Stimulated activated CD4-positive, alpha-beta T cell treated with anti-CD3 and anti-CD28 coated beads, TNF-alpha, amount 100 ng/mL, for 48 hours (primary cell): Measurements from ENCODE around the gene IPP.
"Not testable (repeated sequence)": the region's sequence is repeated elsewhere in the genome, so short reads cannot be mapped to it uniquely, and the experiment has no call there.

Experiments
- DNase-seq, 3 donors: peaks; one replicate each; pipeline ENCODE4 v3.0.0-alpha.2; 2020; ENCODE audit warnings: low read depth in 3 of 3

The IPP gene

GRCh38 chr1:45750298-45751038 lies at the start of gene IPP:
Gene IPP (minus strand): TSS chr1:45750653. CDS start chr1:45746411, 4,242 bp downstream.
- peak; percentile 93 to 94 (median 93) for DNase-seq

- no peak for DNase-seq
These were observed 46.5 kb upstream of the IPP start for GRCh38 chr1:45796946-45797345.

DNA sequence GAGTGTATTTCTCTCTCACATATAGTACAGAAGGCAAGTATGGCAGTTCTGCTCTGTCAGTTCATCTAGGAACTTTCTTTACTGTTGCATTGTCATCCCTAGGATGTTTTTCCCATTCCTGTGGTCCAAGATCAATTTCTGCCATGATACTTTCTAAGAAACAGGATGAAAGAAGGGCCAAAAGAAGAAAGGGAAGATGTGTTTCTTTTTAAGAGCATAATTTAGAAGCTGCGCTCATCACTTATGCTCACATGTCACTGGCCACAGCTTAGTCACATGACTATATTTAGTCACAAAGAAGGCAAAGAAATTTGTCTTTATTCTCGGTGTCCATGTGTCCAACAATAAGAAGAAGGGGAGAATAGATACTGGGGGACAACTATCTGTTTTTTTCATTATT lies 45.9 kb upstream of the IPP start:
- DNase-seq, result no peak

GRCh38 chr1:45793942-45794604 lies 43.6 kb upstream of the IPP start:
- DNase-seq, result no peak

DNA sequence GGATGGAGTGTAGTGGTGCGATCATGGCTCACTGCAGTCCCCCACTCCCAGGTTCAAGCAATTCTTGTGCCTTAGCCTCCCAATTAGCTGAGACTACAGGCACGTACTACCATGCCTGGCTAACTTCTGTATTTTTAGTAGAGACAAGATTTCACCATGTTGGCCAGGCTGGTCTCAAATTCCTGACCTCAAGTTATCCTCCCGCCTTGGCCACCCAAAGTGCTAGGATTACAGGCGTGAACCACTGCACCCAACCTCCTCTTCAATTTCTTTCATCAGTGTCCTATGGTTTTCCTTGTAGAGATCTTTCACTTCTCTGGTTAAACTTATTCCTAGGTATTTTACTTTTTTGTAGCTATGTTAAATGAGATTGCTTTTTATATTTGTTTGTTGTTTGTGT lies 42.3 kb upstream of the IPP start:
- no peak for DNase-seq

GRCh38 chr1:45789601-45790000 lies 39.1 kb upstream of the IPP start:
- DNase-seq, result no peak

DNA sequence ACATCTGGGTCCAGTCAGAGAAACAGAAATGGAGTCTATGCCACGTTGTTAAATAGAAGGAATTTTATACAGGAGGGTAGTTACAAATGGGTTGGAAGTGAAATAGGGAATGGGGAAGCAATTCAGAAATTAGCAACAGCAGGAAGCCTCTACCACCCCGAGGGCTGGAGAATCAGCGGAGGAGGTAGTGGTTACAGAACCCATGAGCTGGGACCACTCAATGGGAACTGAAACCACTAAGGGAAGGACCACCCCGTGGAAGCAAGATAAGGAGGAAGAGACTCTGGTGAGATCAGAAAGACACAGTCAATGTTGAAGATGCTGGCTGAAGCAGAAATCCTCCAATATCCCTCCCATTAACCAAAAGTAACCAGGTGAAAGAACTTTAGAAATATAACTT lies 37.5 kb upstream of the IPP start:
- DNase-seq, result no peak

GRCh38 chr1:45785583-45785982 lies 35.1 kb upstream of the IPP start:
- DNase-seq, result peak in 1 of 3 donors; percentile 6

DNA sequence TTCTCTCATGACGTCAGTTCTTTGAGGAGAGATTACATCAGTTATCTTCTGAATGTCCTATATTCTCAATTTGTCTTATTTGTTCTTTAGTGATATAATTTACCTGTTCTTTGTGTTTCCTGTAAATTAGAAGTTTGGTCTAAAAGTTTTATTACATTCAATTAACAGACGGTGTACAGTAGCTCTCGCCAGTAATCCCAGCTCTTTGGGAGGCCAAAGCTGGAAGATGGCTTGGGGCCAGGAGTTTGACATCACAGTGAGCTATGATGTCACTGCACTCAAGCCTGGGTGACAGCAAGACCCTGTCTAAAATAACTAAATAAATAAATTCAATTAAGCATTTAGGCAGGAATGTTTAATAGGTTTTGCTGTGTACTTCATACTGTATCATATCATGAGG lies 25.3 kb upstream of the IPP start:
- no peak for DNase-seq

- no peak for DNase-seq
These were observed 22.5 kb upstream of the IPP start for GRCh38 chr1:45772971-45773370.

- DNase-seq, result no peak
These were observed 18.9 kb upstream of the IPP start for GRCh38 chr1:45769261-45769932.

GRCh38 chr1:45767035-45767434 lies 16.6 kb upstream of the IPP start:
- no peak for DNase-seq

- DNase-seq, result no peak
These were observed 15.7 kb upstream of the IPP start for GRCh38 chr1:45765999-45766792.

GRCh38 chr1:45762291-45762690 lies 11.8 kb upstream of the IPP start:
- no peak for DNase-seq

GRCh38 chr1:45755697-45756096 lies 5.2 kb upstream of the IPP start:
- DNase-seq, result no peak

DNA sequence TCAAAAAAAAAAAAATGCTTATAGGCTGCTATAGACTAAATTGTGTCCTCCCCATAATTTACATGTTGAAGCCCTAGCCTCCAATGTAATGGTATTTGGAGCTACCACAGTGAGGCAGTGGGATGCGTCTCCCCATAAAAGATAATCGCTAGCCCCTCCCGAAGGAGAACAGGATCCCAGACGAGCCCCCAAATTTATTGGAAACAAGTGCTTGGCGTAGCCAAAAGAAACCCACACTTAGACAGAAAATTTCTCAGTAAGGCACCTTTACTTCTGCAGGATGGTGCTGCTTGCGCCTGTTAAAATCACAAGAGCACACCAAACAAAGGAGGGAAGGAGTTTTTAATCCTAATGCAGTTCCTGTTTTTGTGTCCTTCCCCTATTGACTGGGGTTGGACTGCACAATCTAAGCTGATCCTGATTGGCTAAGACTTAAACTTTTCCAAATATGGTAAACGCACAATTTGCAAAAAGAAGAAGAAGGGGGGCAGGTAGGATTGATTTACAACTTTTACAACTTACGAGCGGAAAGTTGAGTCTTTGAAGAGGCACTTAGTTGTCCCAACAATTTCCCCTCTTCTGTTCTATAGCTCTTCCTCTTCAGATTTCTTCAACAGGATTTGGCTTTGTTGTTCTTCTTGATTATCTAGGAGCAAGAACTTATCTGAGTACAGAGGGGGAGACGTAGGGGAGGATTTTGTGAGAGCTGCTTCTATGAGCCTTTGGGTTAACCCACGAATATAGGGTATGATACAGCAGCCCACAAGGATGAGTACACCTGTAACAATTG lies 3.0 kb upstream of the IPP start:
- no peak for DNase-seq

- no peak for DNase-seq
These were observed 2.1 kb upstream of the IPP start for GRCh38 chr1:45752441-45753052.

GRCh38 chr1:45752014-45752413 lies 1.6 kb upstream of the IPP start:
- no peak for DNase-seq

- DNase-seq, result not testable (repeated sequence)
These were observed 786 bp upstream of the IPP start for GRCh38 chr1:45751039-45751838.

GRCh38 chr1:45746922-45747321 lies 3.5 kb downstream of the IPP start:
- no peak for DNase-seq
